Astrocyte of the spinal cord (primary cell): ENCODE results near the gene MDFIC.

Experiments
- DNase-seq: peaks from one replicate; pipeline ENCODE4 v3.0.0; 2011; ENCODE audit warnings: low read depth, low spot score
- H3K4me3 ChIP-seq: 2 replicates; pipeline ENCODE4 v1.5.1; 2011; ENCODE audit warnings: low read depth, mild to moderate bottlenecking, low read length, moderate library complexity
- in situ Hi-C: cut with HindIII; loops from 2 replicates; pipeline ENCODE4 v1.10.0; 2017; ENCODE audit warnings: low sequenced_read_pairs
- TF ChIP-seq, protein P1 (sequence below): IDR thresholded peaks from 2 replicates; pipeline ENCODE4 v1.5.1; 2012; ENCODE audit warnings: low read depth, mild to moderate bottlenecking, low read length, inconsistent platforms

The MDFIC gene

DNA sequence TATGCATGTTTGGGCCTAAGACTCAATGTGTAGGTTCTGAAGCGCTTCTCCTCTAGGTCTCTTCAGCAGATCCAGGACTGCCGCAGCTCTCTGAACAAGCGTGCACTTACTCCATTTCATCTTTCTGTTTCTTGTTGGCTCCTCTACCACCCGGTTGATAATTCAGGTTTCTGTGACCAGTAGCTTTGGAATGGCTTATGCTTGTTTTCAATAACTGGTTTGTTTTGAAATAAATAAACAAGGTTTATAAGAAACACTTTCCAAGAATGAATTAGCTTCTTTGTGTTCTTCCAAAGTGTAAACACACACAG, 1.5 kb downstream of the MDFIC start:
- DNase-seq = no peak
- H3K4me3 ChIP-seq = peak overlapping the region; percentile 88
- TF ChIP-seq, protein P1, sequence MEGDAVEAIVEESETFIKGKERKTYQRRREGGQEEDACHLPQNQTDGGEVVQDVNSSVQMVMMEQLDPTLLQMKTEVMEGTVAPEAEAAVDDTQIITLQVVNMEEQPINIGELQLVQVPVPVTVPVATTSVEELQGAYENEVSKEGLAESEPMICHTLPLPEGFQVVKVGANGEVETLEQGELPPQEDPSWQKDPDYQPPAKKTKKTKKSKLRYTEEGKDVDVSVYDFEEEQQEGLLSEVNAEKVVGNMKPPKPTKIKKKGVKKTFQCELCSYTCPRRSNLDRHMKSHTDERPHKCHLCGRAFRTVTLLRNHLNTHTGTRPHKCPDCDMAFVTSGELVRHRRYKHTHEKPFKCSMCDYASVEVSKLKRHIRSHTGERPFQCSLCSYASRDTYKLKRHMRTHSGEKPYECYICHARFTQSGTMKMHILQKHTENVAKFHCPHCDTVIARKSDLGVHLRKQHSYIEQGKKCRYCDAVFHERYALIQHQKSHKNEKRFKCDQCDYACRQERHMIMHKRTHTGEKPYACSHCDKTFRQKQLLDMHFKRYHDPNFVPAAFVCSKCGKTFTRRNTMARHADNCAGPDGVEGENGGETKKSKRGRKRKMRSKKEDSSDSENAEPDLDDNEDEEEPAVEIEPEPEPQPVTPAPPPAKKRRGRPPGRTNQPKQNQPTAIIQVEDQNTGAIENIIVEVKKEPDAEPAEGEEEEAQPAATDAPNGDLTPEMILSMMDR = no peak
- in situ Hi-C loops = no loop called here

DNA sequence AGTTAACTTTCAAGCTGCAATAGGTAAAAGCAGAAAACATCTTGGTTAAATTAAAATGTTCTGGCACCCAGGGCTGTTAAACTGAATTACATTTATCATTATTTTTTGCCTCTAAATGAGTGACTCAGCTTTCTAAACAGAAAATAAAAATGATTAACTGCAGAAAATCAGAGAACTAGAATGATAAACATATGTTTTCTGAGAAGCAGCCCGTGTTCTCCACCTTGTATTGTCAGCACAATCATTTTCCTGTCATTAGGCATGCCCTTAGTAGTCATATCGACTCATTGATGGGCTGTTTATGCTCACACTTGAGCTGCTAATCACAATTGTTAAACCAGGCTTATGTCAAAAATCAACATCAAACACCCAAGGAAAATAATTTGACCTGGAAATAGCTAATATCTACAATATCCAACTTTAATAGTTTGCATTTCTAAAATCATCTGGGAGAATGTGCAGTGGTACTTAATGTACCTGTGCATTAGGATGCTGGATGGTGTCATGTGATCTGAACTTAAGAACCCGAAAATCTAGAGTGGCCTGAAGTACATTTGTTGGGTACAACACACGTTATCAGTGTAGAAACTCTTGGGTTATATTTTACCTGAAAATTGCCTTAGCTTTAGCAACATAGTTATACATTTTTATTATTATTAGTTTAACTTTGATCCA, 2.3 kb downstream of the MDFIC start:
- in situ Hi-C loops = no loop called here
- no peak for DNase-seq
- H3K4me3 ChIP-seq = peak overlapping the region; percentile 88
- TF ChIP-seq, protein P1 = no peak

DNA sequence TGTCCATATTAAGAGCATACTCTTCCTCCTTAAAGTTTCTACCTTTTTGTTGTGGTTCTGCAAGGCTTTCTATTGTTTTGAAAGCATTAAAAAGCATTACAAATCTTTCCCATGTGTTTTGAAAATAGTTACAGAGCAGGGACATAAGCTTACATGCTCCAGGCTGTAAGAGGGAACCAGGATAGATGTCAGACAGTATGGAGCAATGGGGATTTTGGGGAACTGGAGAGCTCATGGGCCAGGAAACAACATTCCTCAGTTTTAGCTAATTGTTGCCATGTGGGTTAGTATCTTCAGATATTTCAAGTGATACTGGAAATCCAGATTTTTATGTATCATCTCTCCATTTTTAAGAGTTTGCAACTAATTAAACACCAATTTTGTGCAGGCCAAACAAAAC, 3.5 kb downstream of the MDFIC start:
- no peak overlapping the region for H3K4me3 ChIP-seq
- TF ChIP-seq, protein P1 = no peak
- in situ Hi-C loops = no loop called here
- DNase-seq = no peak

DNA sequence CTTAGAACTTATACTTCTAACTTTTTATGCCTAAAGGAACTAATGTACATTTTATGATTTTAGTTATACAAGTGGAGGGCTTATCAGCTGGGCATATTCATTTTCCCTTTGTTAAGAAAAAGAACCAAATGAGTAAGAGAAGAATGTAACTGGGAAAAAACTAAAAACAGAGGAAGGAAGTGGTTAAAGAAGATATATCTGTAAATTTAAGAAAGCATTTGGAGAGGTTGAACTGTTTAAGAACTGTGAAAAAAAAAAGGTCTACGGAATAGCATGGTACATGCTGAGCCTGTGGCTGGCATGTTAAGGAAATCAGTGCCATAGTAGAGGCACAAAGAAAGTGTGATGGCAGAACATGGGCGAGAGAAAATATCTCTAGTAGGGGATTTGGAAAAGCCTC, 6.2 kb downstream of the MDFIC start:
- TF ChIP-seq, protein P1 = no peak
- H3K4me3 ChIP-seq = no peak overlapping the region
- in situ Hi-C loops = no loop called here
- no peak for DNase-seq

DNA sequence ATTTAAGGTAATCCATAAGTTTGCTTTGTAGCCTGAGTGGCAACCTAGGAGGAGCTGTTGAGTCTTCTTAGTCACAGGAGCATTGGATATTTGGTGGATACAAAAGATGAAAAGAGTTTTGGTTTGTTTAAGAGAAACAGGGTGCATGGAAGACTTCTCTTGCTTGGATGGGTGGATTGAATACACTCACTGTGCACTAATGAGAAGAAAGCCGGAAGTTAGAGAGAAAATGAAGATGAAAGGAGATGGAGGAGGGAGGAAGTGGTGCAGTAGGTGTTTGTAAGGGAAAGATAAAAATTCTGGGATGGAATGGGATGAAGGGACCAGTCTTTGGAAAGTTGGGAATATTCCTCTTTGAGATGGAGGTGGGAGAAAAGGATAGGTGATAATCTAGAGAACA, 7.7 kb downstream of the MDFIC start:
- TF ChIP-seq, protein P1 = peak; percentile 10
- no peak overlapping the region for H3K4me3 ChIP-seq
- no peak for DNase-seq
- in situ Hi-C loops = no loop called here

DNA sequence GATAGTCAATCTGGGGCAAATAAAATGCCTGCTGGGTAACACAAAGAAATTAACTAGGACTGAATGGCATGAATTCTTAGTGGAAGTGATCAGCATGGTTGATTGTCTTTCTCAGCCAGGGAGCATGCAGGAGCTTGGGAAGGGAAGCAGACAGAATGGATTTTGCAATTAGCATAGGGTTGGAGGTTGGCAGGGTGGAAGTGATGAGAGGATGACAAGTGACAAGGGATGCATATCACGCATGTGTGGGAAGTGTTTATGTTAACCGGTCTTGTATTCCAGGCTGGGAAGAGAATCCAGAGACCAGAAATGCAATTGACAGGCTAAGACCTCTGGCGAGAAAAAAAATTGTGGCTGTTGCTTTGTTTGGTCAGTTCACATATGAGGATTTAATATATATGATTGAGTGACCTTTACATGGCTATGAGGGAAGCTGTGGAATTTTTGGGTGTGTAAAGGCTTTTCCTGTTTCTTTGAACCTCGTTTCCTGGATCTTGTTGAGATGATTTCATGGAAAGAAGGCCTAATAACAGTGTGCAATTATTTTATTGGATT, 8.3 kb downstream of the MDFIC start:
- no peak overlapping the region for H3K4me3 ChIP-seq
- no peak for DNase-seq
- in situ Hi-C loops = no loop called here
- TF ChIP-seq, protein P1 = no peak
